Measurements from ENCODE around the gene SBF2.

SBF2 gene

GRCh38 chr11:10317776-10318526 lies 23.9 kb upstream of the SBF2 start:
- DNase-seq (ENCODE audit: low spot score), result no peak

GRCh38 chr11:10317151-10317755 lies 23.2 kb upstream of the SBF2 start:
- DNase-seq (ENCODE audit: low spot score), result no peak

- no peak for DNase-seq (ENCODE audit: low spot score)
Observed at GRCh38 chr11:10315083-10315482, 21.1 kb upstream of the SBF2 start.

GRCh38 chr11:10314199-10315072 lies 20.4 kb upstream of the SBF2 start:
- peak; percentile 20 for DNase-seq (ENCODE audit: low spot score)

GRCh38 chr11:10311802-10312201 lies 17.8 kb upstream of the SBF2 start:
- DNase-seq (ENCODE audit: low spot score), result no peak

GRCh38 chr11:10310301-10310841 lies 16.4 kb upstream of the SBF2 start:
- no peak for DNase-seq (ENCODE audit: low spot score)

- peak; percentile 67 for DNase-seq (ENCODE audit: low spot score)
Observed at GRCh38 chr11:10309163-10310093, 15.4 kb upstream of the SBF2 start.

- no peak for DNase-seq (ENCODE audit: low spot score)
Observed at GRCh38 chr11:10308201-10308954, 14.4 kb upstream of the SBF2 start.

- DNase-seq (ENCODE audit: low spot score), result peak; percentile 81
Observed at GRCh38 chr11:10307400-10308200, 13.6 kb upstream of the SBF2 start.

GRCh38 chr11:10307022-10307399 lies 13.0 kb upstream of the SBF2 start:
- no peak for DNase-seq (ENCODE audit: low spot score)

GRCh38 chr11:10305964-10306918 lies 12.2 kb upstream of the SBF2 start:
- no peak for DNase-seq (ENCODE audit: low spot score)

- peak; percentile 26 for DNase-seq (ENCODE audit: low spot score)
Observed at GRCh38 chr11:10305262-10305963, 11.4 kb upstream of the SBF2 start.

GRCh38 chr11:10304495-10305261 lies 10.7 kb upstream of the SBF2 start, which contains the start of gene ADM:
Gene ADM, plus strand, starts transcription at chr11:10305073. Its CDS starts 628 bp downstream, at chr11:10305701.
- peak; percentile 95 for DNase-seq (ENCODE audit: low spot score)

GRCh38 chr11:10303558-10304363 lies 9.7 kb upstream of the SBF2 start:
- peak; percentile 69 for DNase-seq (ENCODE audit: low spot score)

- DNase-seq (ENCODE audit: low spot score), result peak; percentile 67
Observed at GRCh38 chr11:10302744-10303557, 8.9 kb upstream of the SBF2 start.

Measured in AG20443 (cell line).